ENCODE measurements around the gene LMLN. TPM values are rescaled to one million over a fixed set of nuclear protein-coding genes. Genes with fewer than 3 reads are reported as not detected.
A peak's percentile ranks its signal among the peaks of the same experiment; 100 is the strongest.
"Not testable (repeated sequence)": the region's sequence is repeated elsewhere in the genome, so short reads cannot be mapped to it uniquely, and the experiment has no call there.

The LMLN gene
- total RNA-seq, 1 experiment from 2014 or later, result 2.1 TPM

DNA sequence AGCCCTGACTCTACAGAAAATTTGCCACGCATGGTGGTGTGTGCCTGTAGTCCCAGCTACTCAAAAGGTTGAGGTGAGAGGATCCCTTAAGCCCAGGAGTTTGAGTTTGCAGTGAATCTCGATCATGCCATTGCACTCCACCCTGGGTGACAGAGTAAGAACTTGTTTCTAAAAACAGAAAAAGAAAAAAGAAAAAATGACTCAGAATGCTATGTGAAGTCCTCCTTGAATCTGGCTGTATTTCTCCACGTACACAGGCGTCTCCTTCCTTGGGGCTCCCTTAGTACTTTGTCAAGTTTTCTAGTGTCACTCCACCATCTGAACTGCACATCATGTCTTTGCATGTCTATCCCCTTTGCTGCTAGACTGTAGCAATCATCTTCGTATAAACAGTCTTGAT is 104.4 kb downstream of the LMLN start:
- Histone ChIP-seq H3K27me3 (ENCODE audit: control insufficient read depth, insufficient read depth, low read length) (no peaks in the 10 kb centered on the region), H3K36me3 (replicated peaks; ENCODE audit: control insufficient read depth, insufficient read depth, low read length) (no peaks in the 10 kb centered on the region), H3K4me3 (ENCODE audit: insufficient read depth, low read depth, low read length) (no peak overlapping the region)
- DNase-seq, result no peak

GRCh38 chr3:198065897-198066296 is 105.9 kb downstream of the LMLN start:
- no peak for DNase-seq
- no peaks in the 10 kb centered on the region for H3K36me3 ChIP-seq (replicated peaks; ENCODE audit: control insufficient read depth, insufficient read depth, low read length)
- H3K27me3 ChIP-seq (ENCODE audit: control insufficient read depth, insufficient read depth, low read length), result no peaks in the 10 kb centered on the region
- H3K4me3 ChIP-seq (ENCODE audit: insufficient read depth, low read depth, low read length), result no peak overlapping the region

GRCh38 chr3:198067416-198067815 is 107.4 kb downstream of the LMLN start:
- no peaks in the 10 kb centered on the region for H3K27me3 ChIP-seq (ENCODE audit: control insufficient read depth, insufficient read depth, low read length)
- no peak for DNase-seq
- H3K4me3 ChIP-seq (ENCODE audit: insufficient read depth, low read depth, low read length), result no peak overlapping the region
- no peaks in the 10 kb centered on the region for H3K36me3 ChIP-seq (replicated peaks; ENCODE audit: control insufficient read depth, insufficient read depth, low read length)

DNA sequence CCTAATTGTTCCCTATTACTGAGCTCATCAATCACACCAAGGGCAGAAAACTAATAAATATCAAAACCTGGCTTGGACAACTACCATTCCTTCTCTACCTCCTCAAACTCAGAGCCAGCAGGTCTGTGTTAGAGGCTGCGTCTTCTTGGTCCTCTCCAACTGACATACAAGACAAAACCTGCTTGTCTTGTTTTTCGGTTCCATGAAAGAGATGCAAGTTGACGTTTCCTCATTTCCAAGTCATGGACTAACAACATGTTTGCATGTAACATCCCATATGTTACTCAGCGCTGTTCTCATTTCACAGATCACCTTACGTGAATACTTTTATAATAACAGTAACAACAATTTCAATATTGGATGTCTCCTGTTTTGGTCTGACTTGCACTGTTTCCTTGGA is 110.9 kb downstream of the LMLN start:
- Histone ChIP-seq H3K27me3 (ENCODE audit: control insufficient read depth, insufficient read depth, low read length) (peaks cover 2% of the 10 kb centered on the region; the same call in 1 of the 2 replicates), H3K36me3 (replicated peaks; ENCODE audit: control insufficient read depth, insufficient read depth, low read length) (no peaks in the 10 kb centered on the region), H3K4me3 (ENCODE audit: insufficient read depth, low read depth, low read length) (no peak overlapping the region)
- no peak for DNase-seq

DNA sequence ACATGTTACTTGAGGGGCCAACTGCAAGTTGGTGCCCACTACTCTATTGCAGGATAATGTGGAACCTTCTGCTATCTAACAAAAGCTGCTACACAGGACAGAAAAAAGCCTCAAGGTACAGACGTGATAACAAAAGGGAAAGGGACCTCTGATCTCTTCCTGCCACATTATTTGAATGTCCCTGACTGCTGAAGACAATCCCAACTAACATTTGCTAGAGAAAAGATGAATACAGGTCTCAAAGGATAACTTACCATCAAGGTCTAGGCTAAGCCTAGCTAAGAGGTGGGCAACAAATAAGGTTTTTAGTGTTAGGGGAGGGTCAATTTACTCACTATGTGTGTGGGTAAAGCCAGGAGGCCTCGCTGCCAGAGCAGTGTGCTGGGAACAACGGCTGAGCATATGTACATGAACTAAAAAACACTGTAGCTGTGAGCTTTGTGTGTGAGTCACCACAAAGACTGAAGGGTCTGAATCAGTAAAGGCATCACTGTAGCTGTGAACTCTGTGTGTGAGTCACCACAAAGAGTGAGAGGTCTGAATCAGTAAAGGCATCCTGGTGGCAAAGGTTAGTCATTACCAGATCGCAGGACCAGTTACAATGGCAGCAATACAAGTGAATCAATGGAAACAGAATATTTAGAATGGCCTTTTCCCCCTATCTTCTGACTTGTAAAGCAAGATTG is 111.7 kb downstream of the LMLN start:
- H3K36me3 ChIP-seq (replicated peaks; ENCODE audit: control insufficient read depth, insufficient read depth, low read length), result no peaks in the 10 kb centered on the region
- H3K4me3 ChIP-seq (ENCODE audit: insufficient read depth, low read depth, low read length), result no peak overlapping the region
- peak; percentile 31 for DNase-seq
- H3K27me3 ChIP-seq (ENCODE audit: control insufficient read depth, insufficient read depth, low read length), result peaks cover 2% of the 10 kb centered on the region; the same call in 1 of the 2 replicates

DNA sequence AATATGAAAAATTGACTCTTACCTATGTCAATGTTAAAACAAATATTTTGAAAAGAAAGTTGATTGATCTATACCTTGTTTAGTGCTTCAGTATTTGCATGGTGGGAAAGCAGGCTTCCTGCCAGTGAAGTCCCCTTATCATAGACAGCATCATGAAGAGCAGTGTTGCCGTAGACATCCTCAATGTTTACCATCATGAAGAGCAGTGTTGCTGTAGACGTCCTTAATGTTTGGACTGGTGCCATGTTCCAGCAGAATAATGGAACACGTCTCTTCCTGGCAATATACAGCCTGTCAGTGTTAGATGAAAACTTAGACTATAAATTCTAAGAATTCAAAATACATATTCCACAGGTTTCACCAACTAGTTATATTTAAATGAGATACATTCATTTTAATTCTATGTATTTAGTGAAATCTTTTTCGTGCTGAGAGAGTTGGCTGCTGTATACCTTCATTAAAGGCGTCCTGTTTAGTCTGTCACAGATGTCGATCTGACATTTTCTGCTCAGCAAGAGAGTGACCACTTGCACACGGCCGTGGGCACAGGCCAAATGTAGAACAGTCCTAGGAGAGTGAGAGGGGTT is 116.8 kb downstream of the LMLN start:
- no peaks in the 10 kb centered on the region for H3K36me3 ChIP-seq (replicated peaks; ENCODE audit: control insufficient read depth, insufficient read depth, low read length)
- no peak for DNase-seq
- no peak overlapping the region for H3K4me3 ChIP-seq (ENCODE audit: insufficient read depth, low read depth, low read length)
- H3K27me3 ChIP-seq (ENCODE audit: control insufficient read depth, insufficient read depth, low read length), result peaks cover 29% of the 10 kb centered on the region

GRCh38 chr3:198079771-198080520 is 119.9 kb downstream of the LMLN start:
- H3K36me3 ChIP-seq (replicated peaks; ENCODE audit: control insufficient read depth, insufficient read depth, low read length), result no peaks in the 10 kb centered on the region
- peaks cover 34% of the 10 kb centered on the region for H3K27me3 ChIP-seq (ENCODE audit: control insufficient read depth, insufficient read depth, low read length)
- DNase-seq, result peak; percentile 45
- H3K4me3 ChIP-seq (ENCODE audit: insufficient read depth, low read depth, low read length), result peak overlapping the region; percentile 47

- Histone ChIP-seq H3K4me3 (ENCODE audit: insufficient read depth, low read depth, low read length) (peak overlapping the region; percentile 47), H3K27me3 (ENCODE audit: control insufficient read depth, insufficient read depth, low read length) (peaks cover 34% of the 10 kb centered on the region), H3K36me3 (replicated peaks; ENCODE audit: control insufficient read depth, insufficient read depth, low read length) (no peaks in the 10 kb centered on the region)
- DNase-seq, result peak; percentile 84
These were observed 120.7 kb downstream of the LMLN start for GRCh38 chr3:198080521-198081384.

DNA sequence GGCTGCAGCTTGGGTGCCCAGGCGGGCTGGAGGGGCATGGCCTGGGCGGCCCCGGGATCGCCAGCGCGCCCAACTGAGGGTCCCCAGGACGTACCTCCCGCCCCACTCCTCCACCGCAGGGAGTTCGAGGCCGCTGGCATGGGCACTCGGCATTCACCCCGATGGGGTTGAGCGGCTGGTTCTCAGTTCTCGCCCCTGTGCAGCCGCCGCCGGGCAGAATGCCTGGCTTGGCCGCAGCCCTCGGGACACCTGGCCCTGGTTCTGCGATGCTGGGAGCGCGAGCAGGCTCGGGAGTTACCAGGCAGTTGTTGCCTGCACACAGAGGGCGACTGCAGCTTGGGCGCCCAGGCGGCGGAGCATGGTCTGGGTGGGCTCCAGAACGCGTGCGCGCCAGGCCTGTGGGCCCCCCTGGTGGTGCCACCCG is 121.4 kb downstream of the LMLN start:
- H3K27me3 ChIP-seq (ENCODE audit: control insufficient read depth, insufficient read depth, low read length), result peaks cover 34% of the 10 kb centered on the region
- DNase-seq, result peak; percentile 29
- H3K4me3 ChIP-seq (ENCODE audit: insufficient read depth, low read depth, low read length), result peak overlapping the region; percentile 35
- H3K36me3 ChIP-seq (replicated peaks; ENCODE audit: control insufficient read depth, insufficient read depth, low read length), result no peaks in the 10 kb centered on the region

DNA sequence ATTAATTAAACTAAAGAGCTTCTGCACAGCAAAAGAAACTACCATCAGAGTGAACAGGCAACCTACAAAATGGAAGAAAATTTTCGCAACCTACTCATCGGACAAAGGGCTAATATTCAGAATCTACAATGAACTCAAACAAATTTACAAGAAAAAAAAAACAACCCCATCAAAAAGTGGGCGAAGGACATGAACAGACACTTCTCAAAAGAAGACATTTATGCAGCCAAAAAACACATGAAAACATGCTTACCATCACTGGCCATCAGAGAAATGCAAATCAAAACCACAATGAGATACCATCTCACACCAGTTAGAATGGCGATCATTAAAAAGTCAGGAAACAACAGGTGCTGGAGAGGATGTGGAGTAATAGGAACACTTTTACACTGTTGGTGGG is 122.2 kb downstream of the LMLN start:
- not testable (repeated sequence) for H3K36me3 ChIP-seq (replicated peaks; ENCODE audit: control insufficient read depth, insufficient read depth, low read length); H3K4me3 ChIP-seq (ENCODE audit: insufficient read depth, low read depth, low read length); DNase-seq
- H3K27me3 ChIP-seq (ENCODE audit: control insufficient read depth, insufficient read depth, low read length), result peaks cover 34% of the 10 kb centered on the region

DNA sequence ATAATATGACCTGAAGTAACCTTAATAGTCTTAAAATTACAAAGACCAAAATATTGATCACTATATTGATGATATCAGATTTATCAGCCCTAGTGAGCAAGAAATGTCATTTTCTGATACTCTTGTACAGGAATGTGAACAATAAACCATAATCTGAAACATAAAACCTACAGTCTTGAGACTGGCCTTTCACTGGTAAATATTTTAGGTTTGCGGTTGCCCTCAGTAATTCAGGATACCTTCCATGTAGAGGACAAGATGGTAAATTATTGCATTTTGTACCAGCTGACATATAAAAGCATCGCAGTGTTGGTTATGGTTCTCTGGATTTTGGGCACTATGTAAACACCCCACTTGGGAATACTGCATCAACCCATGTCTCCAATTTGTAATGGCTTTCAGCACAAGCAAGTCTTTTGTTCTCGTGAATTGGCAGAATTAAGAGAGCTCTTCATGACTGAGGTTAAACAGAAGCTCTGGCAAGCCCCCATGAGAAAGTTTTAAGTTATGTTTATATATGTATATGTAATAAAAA is 128.5 kb downstream of the LMLN start:
- Histone ChIP-seq H3K4me3 (ENCODE audit: insufficient read depth, low read depth, low read length) (no peak overlapping the region), H3K36me3 (replicated peaks; ENCODE audit: control insufficient read depth, insufficient read depth, low read length) (no peaks in the 10 kb centered on the region), H3K27me3 (ENCODE audit: control insufficient read depth, insufficient read depth, low read length) (peaks cover 2% of the 10 kb centered on the region; the same call in 1 of the 2 replicates)
- DNase-seq, result no peak

DNA sequence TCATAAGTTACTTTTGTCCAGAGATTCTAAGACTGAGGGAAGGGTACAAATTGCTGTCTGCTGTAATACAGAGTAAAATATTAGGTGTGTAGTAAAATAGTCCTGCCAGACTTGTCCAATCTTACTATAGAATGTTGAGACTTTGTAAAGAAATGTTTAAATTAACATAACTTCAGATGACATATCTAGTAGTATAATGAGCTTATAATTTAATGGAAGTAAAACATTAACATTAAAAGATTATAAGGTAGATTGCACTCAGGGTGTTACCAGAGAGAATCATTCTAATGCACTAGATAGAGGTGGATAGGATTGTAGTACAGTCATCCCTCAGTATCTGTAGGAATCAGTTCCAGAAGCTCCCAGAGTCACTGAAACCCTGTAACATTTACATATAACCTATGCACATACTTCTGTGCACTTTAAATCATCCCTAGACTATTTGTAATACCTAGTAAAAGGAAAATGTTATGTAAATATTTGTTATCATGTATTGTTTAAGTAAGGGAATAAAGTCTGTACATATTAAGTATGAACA is 130.8 kb downstream of the LMLN start:
- Histone ChIP-seq H3K36me3 (replicated peaks; ENCODE audit: control insufficient read depth, insufficient read depth, low read length) (no peaks in the 10 kb centered on the region), H3K4me3 (ENCODE audit: insufficient read depth, low read depth, low read length) (no peak overlapping the region), H3K27me3 (ENCODE audit: control insufficient read depth, insufficient read depth, low read length) (no peaks in the 10 kb centered on the region)
- DNase-seq, result no peak

GRCh38 chr3:198092276-198092675 is 132.3 kb downstream of the LMLN start:
- H3K27me3 ChIP-seq (ENCODE audit: control insufficient read depth, insufficient read depth, low read length), result no peaks in the 10 kb centered on the region
- no peak for DNase-seq
- H3K36me3 ChIP-seq (replicated peaks; ENCODE audit: control insufficient read depth, insufficient read depth, low read length), result no peaks in the 10 kb centered on the region
- H3K4me3 ChIP-seq (ENCODE audit: insufficient read depth, low read depth, low read length), result no peak overlapping the region
